ENCODE measurements around the gene SNRNP40. TPM values are rescaled to one million over a fixed set of nuclear protein-coding genes. Genes with fewer than 3 reads are reported as not detected.

SNRNP40 gene
- total RNA-seq, 2 experiments from 2014 or later, result 48.4 to 53.7 TPM

DNA sequence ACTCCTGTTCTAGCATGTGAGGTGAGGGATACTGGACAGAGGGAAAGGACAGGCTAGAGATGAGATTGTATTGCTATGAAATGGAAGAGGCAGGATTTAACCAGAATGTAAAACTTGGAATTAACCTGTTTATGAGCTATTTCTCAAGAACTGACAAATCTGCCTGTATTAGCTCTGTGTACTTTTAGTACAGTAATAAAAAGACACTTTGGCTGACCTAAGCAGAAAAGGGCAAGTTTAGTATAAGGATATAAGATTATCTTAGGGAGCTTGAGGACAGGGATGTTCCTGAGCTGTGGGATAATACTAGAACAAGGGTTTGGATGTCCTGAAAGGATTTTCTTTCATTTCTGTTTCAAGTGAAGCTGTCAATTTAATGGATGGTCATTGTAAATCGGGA is 11.4 kb upstream of the SNRNP40 start:
- H3K36me3 ChIP-seq (ENCODE audit: insufficient read depth, low read length), result peaks cover 32% of the 10 kb centered on the region
- no peak overlapping the region for H3K4me3 Mint-ChIP-seq

DNA sequence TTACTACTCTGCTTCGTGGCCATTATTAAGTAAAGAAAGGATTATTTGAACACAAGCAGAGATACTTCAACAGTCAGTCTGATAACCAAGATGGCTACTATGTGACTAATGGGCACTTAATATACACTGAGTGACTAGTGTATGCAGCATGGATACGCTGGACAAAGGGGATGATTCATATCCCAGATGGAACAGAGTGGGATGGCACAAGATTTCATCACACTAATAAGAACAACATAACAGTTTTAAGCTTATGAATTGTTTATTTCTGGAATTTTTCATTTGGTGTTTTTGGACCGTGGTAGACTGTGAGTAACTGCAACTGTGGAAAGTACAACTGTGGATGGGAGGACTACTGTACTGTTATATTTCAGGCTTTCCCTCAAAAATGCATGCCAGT is 9.7 kb upstream of the SNRNP40 start:
- Mint-ChIP-seq H3K9me3 (no peaks in the 10 kb centered on the region), H3K27me3 (no peaks in the 10 kb centered on the region), H3K4me1 (ENCODE audit: low read depth) (peaks cover 31% of the 10 kb centered on the region), H3K4me3 (no peak overlapping the region), H3K36me3 (ENCODE audit: low read depth) (peaks cover 53% of the 10 kb centered on the region), H3K27ac (no peak overlapping the region)
- ATAC-seq (ENCODE audit: poor library complexity), result no peak
- Histone ChIP-seq H3K27me3 (ENCODE audit: control insufficient read depth in 1 of 2, insufficient read depth in 2 of 2, low read length in 2 of 2) (no peaks in the 10 kb centered on the region), H3K9me3 (ENCODE audit: control insufficient read depth in 1 of 2, insufficient read depth in 1 of 2, low read length in 2 of 2) (no peaks in the 10 kb centered on the region), H3K4me3 (ENCODE audit: low read length) (no peak overlapping the region), H3K4me1 (ENCODE audit: insufficient read depth, low read length) (no peaks in the 10 kb centered on the region), H3K36me3 (ENCODE audit: insufficient read depth, low read length) (peaks cover 16% of the 10 kb centered on the region), H3K27ac (ENCODE audit: low read depth in 1 of 2, low read length in 2 of 2) (no peak overlapping the region)
- intact Hi-C loops (cut with DNase I, micrococcal nuclease), result no loop called here
- TF ChIP-seq, protein P1, sequence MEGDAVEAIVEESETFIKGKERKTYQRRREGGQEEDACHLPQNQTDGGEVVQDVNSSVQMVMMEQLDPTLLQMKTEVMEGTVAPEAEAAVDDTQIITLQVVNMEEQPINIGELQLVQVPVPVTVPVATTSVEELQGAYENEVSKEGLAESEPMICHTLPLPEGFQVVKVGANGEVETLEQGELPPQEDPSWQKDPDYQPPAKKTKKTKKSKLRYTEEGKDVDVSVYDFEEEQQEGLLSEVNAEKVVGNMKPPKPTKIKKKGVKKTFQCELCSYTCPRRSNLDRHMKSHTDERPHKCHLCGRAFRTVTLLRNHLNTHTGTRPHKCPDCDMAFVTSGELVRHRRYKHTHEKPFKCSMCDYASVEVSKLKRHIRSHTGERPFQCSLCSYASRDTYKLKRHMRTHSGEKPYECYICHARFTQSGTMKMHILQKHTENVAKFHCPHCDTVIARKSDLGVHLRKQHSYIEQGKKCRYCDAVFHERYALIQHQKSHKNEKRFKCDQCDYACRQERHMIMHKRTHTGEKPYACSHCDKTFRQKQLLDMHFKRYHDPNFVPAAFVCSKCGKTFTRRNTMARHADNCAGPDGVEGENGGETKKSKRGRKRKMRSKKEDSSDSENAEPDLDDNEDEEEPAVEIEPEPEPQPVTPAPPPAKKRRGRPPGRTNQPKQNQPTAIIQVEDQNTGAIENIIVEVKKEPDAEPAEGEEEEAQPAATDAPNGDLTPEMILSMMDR (IDR thresholded peaks at IDR 0.05), result no peak
- CTCF ChIA-PET, result no interaction called here
- POLR2A ChIA-PET, result interaction anchor here (1.1 kb wide), 1 partner anchor 9 kb away, joined by 3 read pairs; the partner anchor contains the start of genes SNRNP40 and ZCCHC17
- no peak for DNase-seq

More for the DNA sequence above, 11.4 kb upstream of the SNRNP40 start:
- H3K27me3 Mint-ChIP-seq, result no peaks in the 10 kb centered on the region
- no peak for ATAC-seq (ENCODE audit: poor library complexity)
- no peaks in the 10 kb centered on the region for H3K9me3 Mint-ChIP-seq
- no peak overlapping the region for H3K27ac Mint-ChIP-seq
- TF ChIP-seq, protein P1 (IDR thresholded peaks at IDR 0.05), result no peak
- CTCF ChIA-PET, result interaction anchor here (0.9 kb wide), 1 partner anchor 10 kb away, joined by 3 read pairs; no protein-coding TSS in a partner anchor
- Histone ChIP-seq H3K9me3 (ENCODE audit: control insufficient read depth in 1 of 2, insufficient read depth in 1 of 2, low read length in 2 of 2) (no peaks in the 10 kb centered on the region), H3K27ac (ENCODE audit: low read depth in 1 of 2, low read length in 2 of 2) (no peak overlapping the region), H3K4me1 (ENCODE audit: insufficient read depth, low read length) (no peaks in the 10 kb centered on the region), H3K4me3 (ENCODE audit: low read length) (no peak overlapping the region), H3K27me3 (ENCODE audit: control insufficient read depth in 1 of 2, insufficient read depth in 2 of 2, low read length in 2 of 2) (no peaks in the 10 kb centered on the region)
- POLR2A ChIA-PET, result interaction anchor here (1.3 kb wide), 1 partner anchor 12 kb away, joined by 5 read pairs; the partner anchor contains the start of genes SNRNP40 and ZCCHC17
- intact Hi-C loops (cut with DNase I, micrococcal nuclease), result no loop called here
- peaks cover 24% of the 10 kb centered on the region for H3K4me1 Mint-ChIP-seq (ENCODE audit: low read depth)
- peaks cover 59% of the 10 kb centered on the region for H3K36me3 Mint-ChIP-seq (ENCODE audit: low read depth)
- DNase-seq, result no peak

DNA sequence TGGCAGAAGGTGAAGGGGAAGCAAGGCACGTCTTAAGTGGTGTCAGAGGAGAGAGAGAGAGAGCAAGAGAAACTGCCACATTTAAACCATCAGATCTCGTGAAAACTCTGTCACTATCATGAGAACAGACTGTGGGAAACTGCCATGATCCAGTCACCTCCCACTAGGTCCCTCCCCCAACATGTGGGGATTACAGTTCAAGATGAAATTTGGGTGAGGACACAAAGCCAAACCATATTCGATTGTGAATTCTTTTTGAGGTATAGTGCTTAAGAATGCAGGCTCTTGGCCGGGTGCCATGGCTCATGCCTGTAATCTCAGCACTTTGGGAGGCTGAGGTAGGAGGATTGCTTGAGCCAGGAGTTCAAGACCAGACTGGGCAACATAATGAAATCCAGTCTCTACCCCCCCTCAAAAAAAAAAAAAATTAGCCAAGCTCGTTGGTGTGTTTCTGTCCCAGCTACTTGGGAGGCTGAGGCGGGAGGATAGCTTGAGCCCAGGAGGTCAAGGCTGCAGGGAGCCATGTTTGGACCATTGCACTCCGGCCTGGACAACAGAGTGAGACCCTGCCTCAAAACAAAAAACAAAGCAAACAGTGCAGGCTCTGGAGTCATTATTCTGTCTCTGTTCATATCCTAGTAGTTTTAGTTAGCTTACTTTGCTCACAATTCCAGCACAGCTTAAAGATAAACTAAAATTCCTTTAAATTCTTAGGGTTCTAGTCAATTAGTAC is 6.3 kb upstream of the SNRNP40 start:
- H3K27me3 Mint-ChIP-seq, result no peaks in the 10 kb centered on the region
- H3K9me3 ChIP-seq (ENCODE audit: control insufficient read depth in 1 of 2, insufficient read depth in 1 of 2, low read length in 2 of 2), result no peaks in the 10 kb centered on the region
- intact Hi-C loops (cut with DNase I, micrococcal nuclease), result no loop called here
- no peak for DNase-seq
- POLR2A ChIA-PET, result no interaction called here
- ATAC-seq (ENCODE audit: poor library complexity), result no peak
- no peak overlapping the region for H3K4me3 Mint-ChIP-seq
- TF ChIP-seq, protein P1 (IDR thresholded peaks at IDR 0.05), result no peak
- CTCF ChIA-PET, result no interaction called here
- no peaks in the 10 kb centered on the region for H3K36me3 ChIP-seq (ENCODE audit: insufficient read depth, low read length)
- H3K4me3 ChIP-seq (ENCODE audit: low read length), result no peak overlapping the region
- H3K36me3 Mint-ChIP-seq (ENCODE audit: low read depth), result peaks cover 26% of the 10 kb centered on the region
- no peak overlapping the region for H3K27ac Mint-ChIP-seq
- no peak overlapping the region for H3K27ac ChIP-seq (ENCODE audit: low read depth in 1 of 2, low read length in 2 of 2)
- H3K9me3 Mint-ChIP-seq, result no peaks in the 10 kb centered on the region
- no peaks in the 10 kb centered on the region for H3K27me3 ChIP-seq (ENCODE audit: control insufficient read depth in 1 of 2, insufficient read depth in 2 of 2, low read length in 2 of 2)
- H3K4me1 ChIP-seq (ENCODE audit: insufficient read depth, low read length), result peaks cover 13% of the 10 kb centered on the region
- peaks cover 24% of the 10 kb centered on the region for H3K4me1 Mint-ChIP-seq (ENCODE audit: low read depth)

Data from CD4-positive, alpha-beta T cell (primary cell).